ENCODE measurements around the gene LYPLA2. TPM values are rescaled to one million over a fixed set of nuclear protein-coding genes. Genes with fewer than 3 reads are reported as not detected.

LYPLA2 gene
- total and polyA plus RNA-seq, 12 donors = 22.0 to 54.5 (median 27.0) TPM

GRCh38 chr1:23791516-23792047 is 637 bp downstream of the LYPLA2 start:
- Histone ChIP-seq H3K36me3 (peaks cover 0 to 60% (median 29%) of the 10 kb centered on the region in 9 donors), H3K9me3 (no peaks in the 10 kb centered on the region), H3K27ac (peak overlapping the region in 9 of 10 donors; percentile 57 to 91 (median 84)), H3K27me3 (no peaks in the 10 kb centered on the region), H3K4me1 (peaks cover 4 to 37% (median 27%) of the 10 kb centered on the region in 9 donors), H3K4me3 (peak overlapping the region; percentile 57 to 88 (median 82))
- no peak for DNase-seq
- intact Hi-C loops (cut with DNase I) = no loop called here
- no peak for TF ChIP-seq CTCF (IDR thresholded peaks at IDR 0.05)
- ATAC-seq = peak in 5 of 8 donors; percentile 5 to 20 (median 17)
- 1% methylated on average over 15 of the region's 15 CpGs for WGBS, 2 donors

- H3K4me3 ChIP-seq = peak overlapping the region in 9 of 10 donors; percentile 67 to 88 (median 82)
- peak overlapping the region in 3 of 10 donors; percentile 84 to 90 (median 84) for H3K27ac ChIP-seq
- H3K36me3 ChIP-seq = peaks cover 0 to 60% (median 22%) of the 10 kb centered on the region in 9 donors
- H3K4me1 ChIP-seq = peaks cover 4 to 37% (median 27%) of the 10 kb centered on the region in 9 donors
- no peaks in the 10 kb centered on the region for H3K27me3 ChIP-seq
- no peak for ATAC-seq
- TF ChIP-seq CTCF (IDR thresholded peaks at IDR 0.05) = no peak
- DNase-seq = no peak
- H3K9me3 ChIP-seq = no peaks in the 10 kb centered on the region
- intact Hi-C loops (cut with DNase I) = no loop called here
- WGBS, 2 donors = 71% methylated on average over 19 of the region's 19 CpGs
Measured at GRCh38 chr1:23792151-23792945, 1.4 kb downstream of the LYPLA2 start.

- ATAC-seq (peak in 4 of 8 donors; percentile 7 to 31 (median 16)), DNase-seq (peak in 1 of 2 donors; percentile 54)
- no peaks in the 10 kb centered on the region for H3K9me3 ChIP-seq
- H3K4me3 ChIP-seq = no peak overlapping the region
- H3K4me1 ChIP-seq = peaks cover 4 to 37% (median 27%) of the 10 kb centered on the region in 9 donors
- peaks cover 0 to 56% (median 17%) of the 10 kb centered on the region in 9 donors for H3K36me3 ChIP-seq
- no peaks in the 10 kb centered on the region for H3K27me3 ChIP-seq
- WGBS, 2 donors = 59 to 61% methylated on average over 16 of the region's 16 CpGs
- H3K27ac ChIP-seq = peak overlapping the region in 1 of 10 donors; percentile 15
- intact Hi-C loops (cut with DNase I) = no loop called here
- TF ChIP-seq CTCF (IDR thresholded peaks at IDR 0.05) = no peak
Measured at GRCh38 chr1:23793018-23793781, 2.3 kb downstream of the LYPLA2 start.
